Spleen (tissue), 11 donors: Measurements from ENCODE around the gene GNAI2. TPM values are rescaled to one million over a fixed set of nuclear protein-coding genes. Genes with fewer than 3 reads are reported as not detected.
A peak's percentile ranks its signal among the peaks of the same experiment; 100 is the strongest.

Experiments used
- DNase-seq: peaks from one replicate; pipeline ENCODE4 v3.0.0-alpha.2; 2020
- H3K27ac ChIP-seq, 8 donors: fragments of 200-600 bp; sonication (generic) in 7 of 8; 1 replicate in 4 of 8; 2 replicates in 4 of 8; pipeline versions ENCODE4 v1.5.0 to v1.8.0; 2016 to 2021; ENCODE audit warnings: inconsistent platforms in 4 of 8, mild to moderate bottlenecking in 4 of 8, moderate library complexity in 1 of 8
- H3K27me3 ChIP-seq, 7 donors: fragments of 200-600 bp; sonication (generic) in 6 of 7; replicated peaks in 1 of 7; 1 replicate in 4 of 7; 2 replicates in 3 of 7; pipeline versions ENCODE4 v1.5.0 to v1.8.0; 2016 to 2021; ENCODE audit warnings: inconsistent platforms in 3 of 7, mild to moderate bottlenecking in 1 of 7
- H3K36me3 ChIP-seq, 6 donors: fragments of 200-600 bp; sonication (generic) in 5 of 6; 1 replicate in 4 of 6; 2 replicates in 2 of 6; pipeline versions ENCODE4 v1.5.0 to v1.8.0; 2016 to 2021; ENCODE audit warnings: inconsistent platforms in 2 of 6
- H3K4me1 ChIP-seq, 6 donors: fragments of 200-600 bp; sonication (generic) in 5 of 6; 1 replicate in 3 of 6; 2 replicates in 3 of 6; pipeline versions ENCODE4 v1.5.0 to v1.8.0; 2016 to 2021; ENCODE audit warnings: inconsistent platforms in 3 of 6
- H3K4me3 ChIP-seq, 8 donors: fragments of 200-600 bp; sonication (generic) in 7 of 8; 1 replicate in 4 of 8; 2 replicates in 4 of 8; pipeline versions ENCODE4 v1.5.0 to v1.8.0; 2016 to 2021; ENCODE audit warnings: inconsistent platforms in 4 of 8, mild to moderate bottlenecking in 4 of 8, moderate library complexity in 2 of 8
- H3K9me3 ChIP-seq, 8 donors: fragments of 200-600 bp; sonication (generic) in 7 of 8; 1 replicate in 4 of 8; 2 replicates in 4 of 8; pipeline versions ENCODE4 v1.5.0 to v1.8.0; 2016 to 2021; ENCODE audit warnings: inconsistent platforms in 4 of 8
- POLR2A ChIP-seq, 3 donors: fragments of 450-650 bp; IDR thresholded peaks; one replicate each; pipeline ENCODE4 v1.5.1; 2017; ENCODE audit warnings: antibody characterized with exemption in 3 of 3, mild to moderate bottlenecking in 1 of 3
- POLR2AphosphoS5 ChIP-seq, 3 donors: sonication (generic); formaldehyde crosslinking; IDR thresholded peaks; one replicate each; pipeline ENCODE4 v1.5.1; 2017; ENCODE audit warnings: antibody characterized with exemption in 3 of 3
- WGBS, 5 donors: extraction: QIAGEN DNeasy Blood & Tissue Kit in 3 of 5; methylation state at CpG; one replicate each; pipeline versions ENCODE4 v1.1.5 to v1.1.7; 2013 to 2018; 5-methylcytosine and 5-hydroxymethylcytosine counted together
- intact Hi-C: fragments of 100-400 bp; cut with DNase I; formaldehyde crosslinking; loops from one replicate; pipeline ENCODE4 v1.15.0; 2023; ENCODE audit warnings: low total_unique reads
- polyA plus RNA-seq, 3 donors: library from polyadenylated mRNA; stranded (reverse); fragments of 200-250 nt; gene quantifications; one replicate each; pipeline ENCODE4 v1.2.1, GENCODE V29; 2013
- total RNA-seq, 7 donors: library from RNA; depleted of rRNA in 3 of 7; stranded (reverse); fragments of >200 nt in 3 of 7; fragmentation: NEBNext Ultra II Directional in 4 of 7; extraction: Animal tissue kit (Norgen Biotek cat#: 25700) in 4 of 7; gene quantifications; one replicate each; pipeline versions ENCODE4 v1.1.0 to v1.2.1, GENCODE V29; 2016 to 2021
- TF ChIP-seq, protein P1 (sequence below), 11 experiments: fragments of 200-600 bp in 7 of 11; fragments of 450-650 bp in 4 of 11; sonication (generic) in 4 of 11; IDR thresholded peaks in 8 of 11; conservative IDR thresholded peaks in 3 of 11; 1 replicate in 7 of 11; 2 replicates in 4 of 11; pipeline versions ENCODE4 v1.4.0 to v1.8.0; 2016 to 2021; ENCODE audit warnings: antibody characterized with exemption in 11 of 11, inconsistent platforms in 4 of 11, mild to moderate bottlenecking in 1 of 11
- donor health status: healthy with polysubstance abuse.
- donor health status: DM: no; HTN: no; CAD: no; lungs with moderate emphysema.
- donor health status: DM: no; HTN: no; CAD: no.
- donor health status: Bipolar disorder and iron deficiency.
- donor health status: healthy.
- donor health status: DM: no; HTN: no; CAD: no.
- donor health status: DM: yes; HTN: yes; CAD: no.

The GNAI2 gene
- total and polyA plus RNA-seq, 10 donors: 147 to 466 (median 360) TPM

DNA sequence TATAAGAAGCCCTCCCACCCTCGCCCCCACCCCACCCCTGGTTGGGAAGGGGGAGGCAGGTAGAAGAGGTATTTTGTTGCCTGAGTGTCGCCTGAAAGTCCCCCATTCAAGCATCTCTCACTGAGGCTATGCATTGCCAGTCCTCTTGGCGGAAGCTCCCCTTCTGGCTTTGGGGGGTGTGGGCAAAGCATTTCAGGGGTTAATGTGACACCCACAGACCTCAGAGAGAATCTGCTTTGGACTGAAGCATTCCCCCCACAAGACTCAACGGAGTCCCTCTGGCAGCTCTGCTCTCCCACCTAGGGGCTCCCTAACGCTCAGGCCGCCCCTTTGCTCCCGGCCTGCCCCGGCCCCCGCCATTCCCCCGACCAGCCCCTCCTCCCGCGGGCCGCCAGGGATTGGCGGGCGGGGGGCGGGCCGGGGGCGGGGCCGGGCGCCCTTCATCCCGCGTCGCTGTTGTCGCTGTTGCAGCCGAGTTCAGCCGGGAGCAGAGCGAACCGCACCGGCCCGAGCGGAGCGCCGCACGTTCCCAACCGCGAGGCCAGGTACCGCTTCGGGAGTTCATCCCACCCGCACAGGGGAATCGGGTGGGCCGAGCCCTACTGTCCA, 31.1 kb upstream of the GNAI2 start, which contains the start of gene SLC38A3:
TSS of gene SLC38A3 (plus strand) at position 468 of the 609 bp plus-strand sequence. CDS start 8,929 bp downstream, outside the sequence.
- Histone ChIP-seq H3K27me3 (peaks cover 0 to 84% (median 52%) of the 10 kb centered on the region in 7 donors), H3K4me3 (peak within 1 kb of the TSS; percentile 4 to 60 (median 25)), H3K9me3 (no peaks in the 10 kb centered on the region), H3K27ac (no peak within 1 kb of the TSS), H3K4me1 (peaks cover 11 to 22% (median 16%) of the 10 kb centered on the region in 6 donors), H3K36me3 (no peaks in the 10 kb centered on the region)
- WGBS, 5 donors: 3 to 28% (median 4%) methylated on average over 5 to 41 of the region's 41 CpGs
- TF ChIP-seq POLR2AphosphoS5 (IDR thresholded peaks at IDR 0.05): no peak
- no peak for TF ChIP-seq POLR2A (IDR thresholded peaks at IDR 0.05)
- TF ChIP-seq, protein P1, sequence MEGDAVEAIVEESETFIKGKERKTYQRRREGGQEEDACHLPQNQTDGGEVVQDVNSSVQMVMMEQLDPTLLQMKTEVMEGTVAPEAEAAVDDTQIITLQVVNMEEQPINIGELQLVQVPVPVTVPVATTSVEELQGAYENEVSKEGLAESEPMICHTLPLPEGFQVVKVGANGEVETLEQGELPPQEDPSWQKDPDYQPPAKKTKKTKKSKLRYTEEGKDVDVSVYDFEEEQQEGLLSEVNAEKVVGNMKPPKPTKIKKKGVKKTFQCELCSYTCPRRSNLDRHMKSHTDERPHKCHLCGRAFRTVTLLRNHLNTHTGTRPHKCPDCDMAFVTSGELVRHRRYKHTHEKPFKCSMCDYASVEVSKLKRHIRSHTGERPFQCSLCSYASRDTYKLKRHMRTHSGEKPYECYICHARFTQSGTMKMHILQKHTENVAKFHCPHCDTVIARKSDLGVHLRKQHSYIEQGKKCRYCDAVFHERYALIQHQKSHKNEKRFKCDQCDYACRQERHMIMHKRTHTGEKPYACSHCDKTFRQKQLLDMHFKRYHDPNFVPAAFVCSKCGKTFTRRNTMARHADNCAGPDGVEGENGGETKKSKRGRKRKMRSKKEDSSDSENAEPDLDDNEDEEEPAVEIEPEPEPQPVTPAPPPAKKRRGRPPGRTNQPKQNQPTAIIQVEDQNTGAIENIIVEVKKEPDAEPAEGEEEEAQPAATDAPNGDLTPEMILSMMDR (IDR thresholded peaks at IDR 0.05 in 8 of 11, conservative IDR thresholded peaks at IDR 0.05 in 3 of 11): no peak
- intact Hi-C loops: no loop called here
- DNase-seq: no peak

DNA sequence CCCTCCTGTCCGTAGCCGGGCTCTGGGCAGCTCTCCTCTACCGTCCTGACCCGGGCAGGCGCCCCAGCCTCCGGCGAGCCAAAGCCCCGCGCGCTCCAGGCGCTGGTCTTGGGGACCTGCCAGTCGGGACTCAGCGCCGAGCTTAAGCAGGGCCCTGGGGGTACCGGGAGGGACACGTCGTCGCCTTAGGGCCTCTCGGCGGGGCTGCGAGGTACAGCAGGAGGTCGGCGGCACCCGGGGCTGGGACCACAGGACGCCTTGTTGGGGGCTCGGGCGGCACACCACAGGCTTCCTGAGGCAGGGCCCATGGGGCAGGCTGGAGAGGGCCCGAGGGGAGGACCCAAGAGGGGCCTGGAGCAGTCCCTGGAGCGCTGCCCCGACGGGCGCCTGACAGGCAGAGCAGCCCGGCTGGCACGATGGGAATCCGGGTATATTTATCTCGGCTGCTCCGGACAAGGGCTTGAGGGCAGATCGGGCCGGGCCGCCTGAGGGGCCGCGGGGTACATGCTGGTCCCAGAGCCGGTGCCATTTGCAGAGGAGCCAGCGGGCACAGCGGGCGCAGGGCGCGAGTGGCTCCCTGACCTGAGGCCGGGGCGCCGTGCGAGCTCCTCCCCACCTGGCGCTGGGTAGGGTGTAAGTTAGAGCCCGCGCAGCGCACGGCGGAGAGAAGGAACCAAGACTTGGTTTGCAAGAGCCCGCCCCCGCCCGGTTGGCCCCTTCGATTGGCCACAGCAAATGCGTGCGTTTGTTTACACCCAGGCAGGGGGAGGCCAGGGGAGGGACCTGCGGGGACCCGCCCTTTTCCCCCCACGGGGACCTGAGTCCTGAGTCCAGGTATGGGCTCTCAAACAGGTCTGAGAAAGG, 30.4 kb upstream of the GNAI2 start:
- no peak for DNase-seq
- no peaks in the 10 kb centered on the region for H3K36me3 ChIP-seq
- intact Hi-C loops: no loop called here
- TF ChIP-seq POLR2A (IDR thresholded peaks at IDR 0.05) (no peak), POLR2AphosphoS5 (IDR thresholded peaks at IDR 0.05) (no peak)
- TF ChIP-seq, protein P1 (IDR thresholded peaks at IDR 0.05 in 8 of 11, conservative IDR thresholded peaks at IDR 0.05 in 3 of 11): no peak
- H3K4me1 ChIP-seq: peaks cover 11 to 22% (median 16%) of the 10 kb centered on the region in 6 donors
- H3K27ac ChIP-seq: no peak overlapping the region
- WGBS, 5 donors: 1 to 6% (median 2%) methylated on average over 42 to 67 of the region's 67 CpGs
- peaks cover 0 to 79% (median 50%) of the 10 kb centered on the region in 7 donors for H3K27me3 ChIP-seq
- H3K4me3 ChIP-seq: peak overlapping the region; percentile 4 to 60 (median 25)
- no peaks in the 10 kb centered on the region for H3K9me3 ChIP-seq

DNA sequence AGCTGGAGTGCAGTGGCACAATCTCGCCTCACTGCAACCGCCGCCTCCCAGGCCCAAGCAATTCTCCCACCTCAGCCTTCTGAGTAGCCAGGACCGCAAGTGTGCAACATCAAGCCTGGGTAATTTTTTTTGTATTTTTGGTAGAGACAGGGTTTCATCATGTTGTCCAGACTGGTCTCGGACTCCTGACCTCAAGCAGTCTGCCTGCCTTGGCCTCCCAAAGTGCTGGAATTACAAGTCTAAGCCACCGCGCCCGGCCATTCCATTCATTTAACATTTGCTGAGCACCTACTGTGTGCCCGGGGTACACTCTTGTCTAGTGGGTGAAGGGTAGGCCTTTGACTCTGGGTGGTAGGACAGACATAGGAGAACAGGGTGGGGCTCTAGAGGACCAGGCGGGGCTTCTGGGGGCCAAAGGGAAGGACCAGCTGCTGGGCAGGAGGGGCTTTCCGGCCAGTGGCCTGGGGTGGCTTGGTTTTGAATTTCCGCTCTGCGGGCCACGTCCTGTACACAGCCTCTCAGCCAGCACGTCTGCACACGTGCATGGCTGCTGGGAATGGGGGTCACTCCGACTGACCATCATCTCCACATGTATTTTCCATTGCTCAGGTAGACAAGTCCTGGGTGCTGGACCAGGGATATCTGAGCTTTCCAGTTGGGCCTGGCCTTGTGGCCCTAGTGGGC, 28.5 kb upstream of the GNAI2 start:
- H3K36me3 ChIP-seq: no peaks in the 10 kb centered on the region
- no peak for DNase-seq
- peaks cover 0 to 60% (median 40%) of the 10 kb centered on the region in 7 donors for H3K27me3 ChIP-seq
- H3K4me3 ChIP-seq: no peak overlapping the region
- no peak overlapping the region for H3K27ac ChIP-seq
- TF ChIP-seq POLR2AphosphoS5 (IDR thresholded peaks at IDR 0.05) (no peak), POLR2A (IDR thresholded peaks at IDR 0.05) (no peak)
- TF ChIP-seq, protein P1 (IDR thresholded peaks at IDR 0.05 in 8 of 11, conservative IDR thresholded peaks at IDR 0.05 in 3 of 11): no peak
- H3K4me1 ChIP-seq: peaks cover 11 to 22% (median 16%) of the 10 kb centered on the region in 6 donors
- H3K9me3 ChIP-seq: no peaks in the 10 kb centered on the region
- intact Hi-C loops: no loop called here
- WGBS, 5 donors: 87 to 93% (median 92%) methylated on average over 11 to 17 of the region's 17 CpGs
